Tongue (tissue), 2 donors: ENCODE measurements around the gene KCNH3. TPM values are rescaled to one million over a fixed set of nuclear protein-coding genes. Genes with fewer than 3 reads are reported as not detected.
A peak's percentile ranks its signal among the peaks of the same experiment; 100 is the strongest.

ENCODE experiments used
- DNase-seq: peaks from one replicate; pipeline ENCODE4 v3.0.0-alpha.2; 2015
- total RNA-seq: library from RNA; depleted of rRNA; stranded (reverse); fragments of >200 nt; gene quantifications from one replicate; pipeline ENCODE4 v1.2.3, GENCODE V29; 2014

The KCNH3 gene
- total RNA-seq, 1 donor from 2014 or later = 2.3 TPM

GRCh38 chr12:49563951-49564685 is 25.3 kb downstream of the KCNH3 start:
- DNase-seq = no peak

DNA sequence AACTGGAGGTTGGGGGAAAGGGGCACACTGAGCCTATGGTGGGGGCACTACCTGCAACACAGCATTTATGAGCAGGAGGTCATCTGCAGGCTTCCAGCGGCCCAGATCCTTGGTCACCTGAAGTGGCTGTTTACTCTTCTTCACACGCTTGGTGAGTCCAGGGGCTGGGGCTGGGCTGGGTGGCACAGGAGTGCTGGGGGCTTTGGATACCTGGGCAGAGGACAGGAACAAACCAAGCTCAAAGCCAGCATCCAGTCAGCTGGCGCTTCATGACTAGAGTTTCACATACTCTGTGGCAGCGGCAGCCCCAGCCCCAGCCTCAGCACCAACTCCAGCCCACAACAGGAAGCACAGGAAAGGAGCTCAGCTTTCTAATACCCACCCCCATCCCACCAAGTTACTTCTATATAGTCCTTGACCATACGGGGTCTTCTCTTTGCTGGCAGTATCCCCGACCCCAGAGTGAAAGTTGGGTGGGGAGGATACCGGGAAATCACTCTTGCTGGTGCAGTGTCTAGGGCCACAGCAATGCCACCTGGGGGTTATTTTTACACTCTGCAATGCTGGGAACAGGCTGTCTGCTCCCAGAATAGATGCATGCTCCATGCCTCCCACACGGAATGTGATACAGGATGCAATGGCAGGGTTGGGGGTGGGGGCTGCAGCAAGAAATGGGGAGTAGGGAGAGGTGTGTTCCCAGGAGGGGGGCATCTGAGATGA is 26.0 kb downstream of the KCNH3 start:
- DNase-seq = peak; percentile 61

DNA sequence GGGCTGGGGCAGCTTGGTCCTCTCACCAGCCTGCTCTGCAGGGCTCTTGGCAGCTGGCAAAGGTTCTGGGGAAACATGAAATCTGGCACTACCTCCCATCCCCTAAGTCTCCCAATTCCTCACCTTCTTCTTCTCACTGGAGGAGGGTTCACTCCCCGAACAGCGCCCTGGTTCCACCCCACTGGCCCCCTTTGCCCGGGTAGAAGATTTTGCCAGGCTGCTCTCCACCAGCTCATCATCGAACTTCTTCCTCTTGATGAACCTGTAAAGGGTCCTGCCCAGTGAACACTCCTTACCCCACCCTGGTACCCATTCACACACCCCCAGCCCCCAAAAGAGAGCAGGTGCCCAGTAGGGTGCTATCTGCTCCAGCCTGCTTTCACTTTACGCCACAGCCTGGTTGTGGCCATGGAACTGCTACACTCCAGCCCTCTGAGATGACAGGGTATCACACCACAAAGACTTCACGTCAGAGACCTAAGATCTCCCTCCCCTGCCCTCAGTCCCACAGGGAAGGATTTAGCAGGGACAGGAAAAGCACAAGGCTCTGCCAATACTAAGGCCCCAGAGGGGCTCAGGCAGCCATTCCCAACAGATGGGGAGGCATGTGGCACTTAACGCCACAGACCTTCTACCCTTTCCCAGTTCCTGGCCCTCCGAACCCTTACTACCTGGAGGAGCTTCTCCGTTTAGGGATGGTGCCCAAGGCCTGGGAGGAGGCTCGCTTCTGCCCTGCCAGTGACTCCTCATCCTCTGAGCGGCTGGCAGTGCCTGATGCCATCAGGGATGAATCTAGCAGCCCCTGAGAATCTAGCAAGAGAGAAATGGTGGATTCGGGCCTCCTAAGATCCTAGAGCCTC is 26.8 kb downstream of the KCNH3 start:
- no peak for DNase-seq

GRCh38 chr12:49566361-49566760 is 27.5 kb downstream of the KCNH3 start:
- no peak for DNase-seq

- no peak for DNase-seq
Measured at GRCh38 chr12:49567302-49567610, 28.4 kb downstream of the KCNH3 start.

DNA sequence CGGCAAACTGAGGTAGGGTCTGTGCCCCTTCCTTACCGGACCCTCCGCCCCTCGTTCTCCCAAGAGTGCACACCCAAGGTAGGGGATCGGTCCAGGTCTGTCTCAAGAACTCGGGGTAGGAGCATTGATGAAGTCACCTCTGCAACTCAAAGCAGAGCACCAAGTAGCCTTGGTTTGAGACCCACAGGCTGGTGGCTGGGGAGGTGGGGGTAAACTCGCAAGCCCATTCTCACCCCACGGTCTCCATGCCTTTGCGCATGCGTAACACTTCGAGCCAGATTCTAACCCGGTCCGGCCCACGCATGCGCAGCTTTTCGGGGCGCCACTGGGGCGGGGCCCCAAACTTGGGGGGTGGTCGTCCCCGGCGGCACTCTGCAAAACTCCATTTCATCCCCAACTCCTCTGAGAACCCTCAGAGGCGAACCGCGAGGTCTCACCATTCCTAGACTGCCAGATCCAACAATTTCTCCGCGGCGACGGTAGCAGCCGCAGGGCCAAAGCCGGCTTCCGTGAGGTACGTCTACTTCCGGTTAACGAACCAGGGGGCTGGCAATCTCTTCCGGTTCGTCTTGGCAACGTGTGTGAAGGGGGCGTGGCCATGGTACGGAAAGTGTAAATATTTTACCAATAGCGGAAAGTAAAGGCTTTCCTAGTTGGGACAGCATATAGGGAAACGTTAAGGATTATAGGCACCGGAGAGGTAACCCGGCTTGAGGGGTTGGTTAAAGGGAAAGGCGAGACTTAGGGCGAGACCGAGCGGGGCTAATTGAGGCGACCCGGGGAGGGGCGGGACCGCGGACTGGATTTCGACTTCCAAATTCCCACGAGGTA is 29.0 kb downstream of the KCNH3 start, which contains the start of gene MCRS1:
Gene MCRS1 (minus strand): TSS at position 532 of the 831 bp plus-strand sequence. CDS start 1,411 bp downstream, outside the sequence.
- peak; percentile 97 for DNase-seq

GRCh38 chr12:49568442-49569162 is 29.8 kb downstream of the KCNH3 start:
- no peak for DNase-seq

DNA sequence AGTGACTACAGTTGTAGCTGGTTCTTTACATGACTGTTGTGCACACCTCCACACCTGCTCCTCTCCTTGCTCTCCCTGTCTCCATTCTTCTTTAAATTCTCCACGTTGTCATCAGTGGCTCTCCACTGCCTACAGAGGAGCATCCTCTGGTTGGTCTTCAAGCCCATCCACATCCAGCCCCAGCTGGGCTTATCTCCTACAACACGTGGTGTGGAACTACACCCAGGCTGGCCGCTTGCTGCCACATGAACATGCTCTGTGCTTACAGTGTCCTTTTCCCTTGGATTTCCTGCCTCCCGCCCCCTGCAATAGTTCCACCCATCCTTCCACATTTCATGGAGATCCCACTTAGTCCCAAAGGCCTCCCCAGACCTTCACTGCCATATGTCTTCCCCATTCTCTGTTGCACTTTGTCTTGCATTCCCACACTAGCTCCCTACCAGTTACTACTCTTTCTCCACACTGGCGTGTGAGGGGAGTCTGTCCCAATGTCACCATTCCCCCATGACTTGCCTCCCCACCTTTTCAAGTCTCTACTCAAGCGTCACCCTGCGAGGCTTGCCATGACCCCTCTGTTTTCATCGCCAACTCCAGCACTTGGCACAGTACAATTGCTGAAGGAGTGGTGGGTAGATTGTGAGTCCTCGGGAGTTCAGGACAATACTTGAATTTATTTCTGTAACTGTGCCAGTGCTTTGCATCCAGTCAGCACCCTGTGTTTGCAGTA is 38.9 kb downstream of the KCNH3 start:
- no peak for DNase-seq

- no peak for DNase-seq
Measured at GRCh38 chr12:49578471-49579112, 39.8 kb downstream of the KCNH3 start.

GRCh38 chr12:49580572-49581535 is 42.0 kb downstream of the KCNH3 start:
- DNase-seq = peak; percentile 92

- DNase-seq = no peak
Measured at GRCh38 chr12:49582201-49582600, 43.4 kb downstream of the KCNH3 start.

GRCh38 chr12:49582850-49583249 is 44.0 kb downstream of the KCNH3 start:
- DNase-seq = peak; percentile 44

DNA sequence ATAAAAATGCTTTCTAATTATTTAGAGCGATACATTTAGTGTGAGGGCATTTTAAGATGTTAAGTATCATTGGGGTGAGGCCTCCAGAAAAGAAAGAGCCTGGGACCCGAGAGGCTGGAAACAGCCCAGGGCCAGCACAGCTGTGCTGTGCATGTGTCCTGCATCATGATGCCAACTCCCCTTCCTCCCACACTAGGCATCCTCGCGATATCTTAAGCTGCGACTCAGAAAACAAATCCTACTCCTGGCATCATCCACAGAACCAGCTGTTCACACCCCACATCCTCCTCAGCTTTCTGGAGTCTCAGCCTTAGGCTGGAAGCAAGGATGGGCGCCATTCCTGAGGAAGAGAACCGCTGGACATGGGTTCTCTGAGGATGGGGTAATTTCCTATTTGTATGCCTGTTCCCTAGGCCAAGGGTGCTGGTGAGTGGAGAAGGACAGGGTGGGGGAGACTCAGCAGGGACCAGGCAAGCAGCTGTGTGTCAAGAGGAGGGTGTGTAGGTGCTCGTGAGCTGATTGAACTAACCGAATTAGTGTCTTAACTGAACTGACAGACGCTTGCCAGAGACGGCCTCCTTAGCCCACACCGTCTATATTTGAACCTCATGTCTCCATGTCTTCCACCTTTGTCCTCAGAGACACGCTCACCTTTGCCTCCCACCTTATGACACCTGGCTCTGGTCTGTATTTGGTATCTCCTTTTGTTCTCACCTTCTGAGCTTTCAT is 44.7 kb downstream of the KCNH3 start:
- DNase-seq = peak; percentile 93

- no peak for DNase-seq
Measured at GRCh38 chr12:49584591-49584990, 45.8 kb downstream of the KCNH3 start.

- no peak for DNase-seq
Measured at GRCh38 chr12:49585477-49586459, 46.9 kb downstream of the KCNH3 start.

- DNase-seq = no peak
Measured at GRCh38 chr12:49587174-49587908, 48.5 kb downstream of the KCNH3 start.
